MCF 10A (cell line): ENCODE measurements around the gene ZNF84. TPM values are rescaled to one million over a fixed set of nuclear protein-coding genes. Genes with fewer than 3 reads are reported as not detected.

Source experiments
- BruUV-seq: library from RNA; stranded (reverse); fragments of 400-500 nt; replicated peaks from 2 replicates; lab custom pipeline; 2021; lab: Mats Ljungman, UMichigan
- CTCF ChIA-PET: fragments of 300-600 bp; sonication (Branson Sonifier 250); formaldehyde crosslinking; extraction: SDS; loops from one replicate; lab custom pipeline; 2021; ENCODE audit warnings: antibody characterized with exemption, inconsistent platforms; lab: Yijun Ruan, JAX
- POLR2A ChIA-PET: fragments of 300-600, 350-650 bp; sonication (Branson Sonifier 250); formaldehyde crosslinking; extraction: SDS; loops from one replicate; lab custom pipeline; 2020; ENCODE audit warnings: antibody characterized with exemption, inconsistent platforms; lab: Yijun Ruan, JAX
- DNase-seq: peaks from one replicate; pipeline ENCODE4 v3.0.0-alpha.2; 2018; ENCODE audit not compliant: unreplicated experiment
- H3K27ac Mint-ChIP-seq: one replicate; pipeline ENCODE4 v1.8.0; 2022; ENCODE audit warnings: mild to moderate bottlenecking, low read depth, mixed read lengths; ENCODE audit not compliant: unreplicated experiment
- H3K27me3 Mint-ChIP-seq: one replicate; pipeline ENCODE4 v1.8.0; 2022; ENCODE audit warnings: mixed read lengths; ENCODE audit not compliant: insufficient read depth, unreplicated experiment
- H3K36me3 Mint-ChIP-seq: one replicate; pipeline ENCODE4 v1.8.0; 2022; ENCODE audit warnings: mild to moderate bottlenecking, moderate library complexity, mixed read lengths; ENCODE audit not compliant: insufficient read depth, unreplicated experiment
- H3K4me1 Mint-ChIP-seq: one replicate; pipeline ENCODE4 v1.8.0; 2022; ENCODE audit warnings: mixed read lengths; ENCODE audit not compliant: insufficient read depth, unreplicated experiment
- H3K4me3 Mint-ChIP-seq: one replicate; pipeline ENCODE4 v1.8.0; 2022; ENCODE audit warnings: mild to moderate bottlenecking, moderate library complexity, mixed read lengths; ENCODE audit not compliant: unreplicated experiment
- H3K9me3 Mint-ChIP-seq: one replicate; pipeline ENCODE4 v1.8.0; 2022; ENCODE audit warnings: mixed read lengths; ENCODE audit not compliant: unreplicated experiment
- intact Hi-C: fragments of 100-400 bp; cut with micrococcal nuclease; formaldehyde crosslinking; loops from 2 replicates; pipeline ENCODE4 v1.14.1; 2022
- total RNA-seq: library from RNA; stranded (reverse); gene quantifications from 2 replicates; pipeline ENCODE4 v1.2.3, GENCODE V29; 2022
- TF ChIP-seq, protein P1 (sequence below): fragments of 200-600 bp; IDR thresholded peaks from one replicate; pipeline ENCODE4 v1.8.0; 2022; ENCODE audit warnings: antibody characterized with exemption, mild to moderate bottlenecking; ENCODE audit not compliant: unreplicated experiment

Gene ZNF84
- total RNA-seq, 1 experiment from 2014 or later, result 24.4 TPM

DNA sequence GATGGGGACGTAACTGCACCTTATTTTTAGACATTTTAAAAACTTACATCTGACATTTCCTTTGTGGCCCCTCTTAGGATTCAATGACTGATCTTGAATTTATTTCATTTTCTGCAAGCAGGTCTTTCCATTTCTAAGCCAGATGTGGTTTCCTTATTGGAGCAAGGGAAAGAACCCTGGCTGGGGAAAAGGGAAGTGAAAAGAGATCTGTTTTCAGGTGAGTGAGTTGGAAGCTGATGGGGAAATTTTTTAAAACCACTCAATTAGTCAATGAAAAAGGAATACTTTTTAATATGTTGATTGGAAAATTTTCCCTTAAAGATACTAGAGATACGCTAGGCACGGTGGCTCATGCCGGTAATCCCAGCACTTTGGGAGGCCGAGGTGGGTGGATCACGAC lies 46.0 kb downstream of the ZNF84 start:
- intact Hi-C loops, result no loop called here
- TF ChIP-seq, protein P1, sequence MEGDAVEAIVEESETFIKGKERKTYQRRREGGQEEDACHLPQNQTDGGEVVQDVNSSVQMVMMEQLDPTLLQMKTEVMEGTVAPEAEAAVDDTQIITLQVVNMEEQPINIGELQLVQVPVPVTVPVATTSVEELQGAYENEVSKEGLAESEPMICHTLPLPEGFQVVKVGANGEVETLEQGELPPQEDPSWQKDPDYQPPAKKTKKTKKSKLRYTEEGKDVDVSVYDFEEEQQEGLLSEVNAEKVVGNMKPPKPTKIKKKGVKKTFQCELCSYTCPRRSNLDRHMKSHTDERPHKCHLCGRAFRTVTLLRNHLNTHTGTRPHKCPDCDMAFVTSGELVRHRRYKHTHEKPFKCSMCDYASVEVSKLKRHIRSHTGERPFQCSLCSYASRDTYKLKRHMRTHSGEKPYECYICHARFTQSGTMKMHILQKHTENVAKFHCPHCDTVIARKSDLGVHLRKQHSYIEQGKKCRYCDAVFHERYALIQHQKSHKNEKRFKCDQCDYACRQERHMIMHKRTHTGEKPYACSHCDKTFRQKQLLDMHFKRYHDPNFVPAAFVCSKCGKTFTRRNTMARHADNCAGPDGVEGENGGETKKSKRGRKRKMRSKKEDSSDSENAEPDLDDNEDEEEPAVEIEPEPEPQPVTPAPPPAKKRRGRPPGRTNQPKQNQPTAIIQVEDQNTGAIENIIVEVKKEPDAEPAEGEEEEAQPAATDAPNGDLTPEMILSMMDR, result no peak

DNA sequence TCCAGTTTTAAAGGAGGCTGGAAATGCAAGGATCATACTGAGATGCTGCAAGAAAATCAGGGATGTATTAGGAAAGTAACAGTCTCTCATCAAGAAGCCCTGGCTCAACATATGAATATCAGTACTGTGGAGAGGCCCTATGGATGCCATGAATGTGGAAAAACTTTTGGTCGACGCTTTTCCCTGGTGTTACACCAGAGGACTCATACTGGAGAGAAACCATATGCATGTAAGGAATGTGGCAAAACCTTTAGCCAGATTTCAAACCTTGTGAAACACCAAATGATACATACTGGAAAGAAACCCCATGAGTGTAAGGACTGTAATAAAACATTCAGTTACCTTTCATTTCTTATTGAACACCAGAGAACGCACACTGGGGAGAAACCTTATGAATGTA lies 68.3 kb downstream of the ZNF84 start:
- DNase-seq, result no peak
- CTCF ChIA-PET, result no interaction called here
- POLR2A ChIA-PET, result interaction anchor here (0.9 to 1.3 kb wide), 4 partner anchors 15 to 119 kb away, joined by 3 to 6 read pairs (median 4); partner anchors contain the start of gene ZNF26
- no peak overlapping the region for H3K4me3 Mint-ChIP-seq
- H3K4me1 Mint-ChIP-seq, result no peaks in the 10 kb centered on the region
- intact Hi-C loops, result no loop called here
- peaks cover 30% of the 10 kb centered on the region for H3K9me3 Mint-ChIP-seq
- BruUV-seq, result no TSS peak
- peaks cover 77% of the 10 kb centered on the region for H3K36me3 Mint-ChIP-seq
- no peaks in the 10 kb centered on the region for H3K27me3 Mint-ChIP-seq
- H3K27ac Mint-ChIP-seq, result no peak overlapping the region
- TF ChIP-seq, protein P1, result no peak

More for the DNA sequence above, 46.0 kb downstream of the ZNF84 start:
- BruUV-seq, result no TSS peak
- Mint-ChIP-seq H3K27ac (no peak overlapping the region), H3K9me3 (peaks cover 20% of the 10 kb centered on the region), H3K4me3 (no peak overlapping the region), H3K36me3 (peaks cover 58% of the 10 kb centered on the region), H3K4me1 (no peaks in the 10 kb centered on the region), H3K27me3 (no peaks in the 10 kb centered on the region)
- ChIA-PET CTCF (no interaction called here), POLR2A (no interaction called here)
- no peak for DNase-seq

DNA sequence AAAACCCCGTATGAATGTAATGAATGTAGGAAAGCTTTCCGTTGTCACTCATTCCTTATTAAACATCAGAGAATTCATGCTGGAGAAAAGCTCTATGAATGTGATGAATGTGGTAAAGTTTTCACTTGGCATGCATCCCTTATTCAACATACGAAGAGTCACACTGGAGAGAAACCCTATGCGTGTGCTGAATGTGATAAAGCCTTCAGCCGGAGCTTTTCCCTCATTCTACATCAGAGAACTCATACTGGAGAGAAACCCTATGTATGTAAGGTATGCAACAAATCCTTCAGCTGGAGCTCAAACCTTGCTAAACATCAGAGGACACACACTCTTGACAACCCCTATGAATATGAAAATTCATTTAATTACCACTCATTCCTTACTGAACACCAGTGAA lies 68.9 kb downstream of the ZNF84 start:
- DNase-seq, result no peak
- no TSS peak for BruUV-seq
- no peaks in the 10 kb centered on the region for H3K27me3 Mint-ChIP-seq
- H3K4me1 Mint-ChIP-seq, result no peaks in the 10 kb centered on the region
- peaks cover 74% of the 10 kb centered on the region for H3K36me3 Mint-ChIP-seq
- TF ChIP-seq, protein P1, result no peak
- CTCF ChIA-PET, result interaction anchor here (0.6 kb wide), 1 partner anchor 151 kb away, joined by 3 read pairs; no protein-coding TSS in a partner anchor
- intact Hi-C loops, result no loop called here
- peaks cover 29% of the 10 kb centered on the region for H3K9me3 Mint-ChIP-seq
- H3K27ac Mint-ChIP-seq, result no peak overlapping the region
- POLR2A ChIA-PET, result interaction anchor here (0.9 to 1.3 kb wide), 4 partner anchors 14 to 120 kb away, joined by 3 to 6 read pairs (median 4); partner anchors contain the start of gene ZNF26
- no peak overlapping the region for H3K4me3 Mint-ChIP-seq

DNA sequence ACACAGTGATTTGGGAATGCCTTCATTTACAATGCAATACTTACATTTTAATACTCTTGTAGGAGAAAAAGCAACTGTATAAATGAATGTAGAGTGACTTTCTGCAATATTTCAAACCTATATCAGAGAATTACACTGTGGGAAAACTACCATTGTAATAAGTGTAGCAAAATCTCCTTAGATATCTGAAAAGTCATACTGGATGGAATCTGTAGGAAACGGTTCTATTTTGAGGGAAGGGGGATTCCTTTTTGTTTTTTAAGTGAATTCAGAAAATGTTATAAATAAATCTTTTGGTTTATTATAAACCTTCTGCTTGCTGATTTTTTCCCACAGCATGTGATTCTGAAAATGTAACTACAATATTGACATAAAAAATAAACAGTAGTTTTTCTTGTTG lies 69.8 kb downstream of the ZNF84 start:
- CTCF ChIA-PET, result no interaction called here
- peaks cover 21% of the 10 kb centered on the region for H3K9me3 Mint-ChIP-seq
- no peaks in the 10 kb centered on the region for H3K27me3 Mint-ChIP-seq
- no TSS peak for BruUV-seq
- H3K4me1 Mint-ChIP-seq, result no peaks in the 10 kb centered on the region
- no peak overlapping the region for H3K27ac Mint-ChIP-seq
- intact Hi-C loops, result no loop called here
- peaks cover 65% of the 10 kb centered on the region for H3K36me3 Mint-ChIP-seq
- POLR2A ChIA-PET, result no interaction called here
- no peak overlapping the region for H3K4me3 Mint-ChIP-seq
- TF ChIP-seq, protein P1, result no peak
- DNase-seq, result no peak
